ENCODE data around the gene GABRG3.

GABRG3 gene

GRCh38 chr15:27119695-27120266 lies 148.8 kb downstream of the GABRG3 start:
- no peak for DNase-seq
- no peaks in the 10 kb centered on the region for H3K9me3 ChIP-seq (ENCODE audit: control insufficient read depth, low read length)
- no peaks in the 10 kb centered on the region for H3K36me3 ChIP-seq (ENCODE audit: control insufficient read depth, insufficient read depth, low read length)
- no peaks in the 10 kb centered on the region for H3K27me3 ChIP-seq (replicated peaks; ENCODE audit: control insufficient read depth, insufficient read depth, low read length, poor library complexity, severe bottlenecking)
- no peaks in the 10 kb centered on the region for H3K4me1 ChIP-seq (ENCODE audit: control insufficient read depth, insufficient read depth, low read length, poor library complexity, severe bottlenecking)
- no peak overlapping the region for H3K27ac ChIP-seq (ENCODE audit: insufficient read depth, low read length, poor library complexity, severe bottlenecking)
- H3K4me3 ChIP-seq (ENCODE audit: insufficient read depth, low read depth, low read length, poor library complexity, severe bottlenecking), result no peak overlapping the region

DNA sequence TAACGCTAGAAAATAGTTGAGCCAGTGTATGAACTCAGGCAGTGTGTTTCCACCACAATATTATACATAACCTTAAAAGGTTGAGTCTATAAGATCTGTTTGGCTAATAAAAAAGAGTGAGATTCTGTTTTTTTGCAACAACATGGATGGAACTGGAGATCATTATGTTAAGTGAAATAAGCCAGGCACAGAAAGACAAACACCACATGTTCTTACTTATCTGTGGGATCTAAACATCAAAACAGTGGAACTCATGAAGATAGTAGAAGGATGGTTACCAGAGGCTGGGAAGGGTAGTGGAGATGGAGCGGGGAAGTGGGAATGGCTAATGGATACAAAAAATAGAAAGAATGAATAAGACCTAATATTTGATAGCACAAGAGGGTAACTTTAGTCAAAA lies 150.7 kb downstream of the GABRG3 start:
- DNase-seq, result no peak
- Histone ChIP-seq H3K4me3 (ENCODE audit: insufficient read depth, low read depth, low read length, poor library complexity, severe bottlenecking) (no peak overlapping the region), H3K27ac (ENCODE audit: insufficient read depth, low read length, poor library complexity, severe bottlenecking) (no peak overlapping the region), H3K36me3 (ENCODE audit: control insufficient read depth, insufficient read depth, low read length) (no peaks in the 10 kb centered on the region), H3K9me3 (ENCODE audit: control insufficient read depth, low read length) (no peaks in the 10 kb centered on the region), H3K4me1 (ENCODE audit: control insufficient read depth, insufficient read depth, low read length, poor library complexity, severe bottlenecking) (no peaks in the 10 kb centered on the region), H3K27me3 (replicated peaks; ENCODE audit: control insufficient read depth, insufficient read depth, low read length, poor library complexity, severe bottlenecking) (no peaks in the 10 kb centered on the region)

- no peaks in the 10 kb centered on the region for H3K9me3 ChIP-seq (ENCODE audit: control insufficient read depth, low read length)
- DNase-seq, result no peak
- H3K36me3 ChIP-seq (ENCODE audit: control insufficient read depth, insufficient read depth, low read length), result no peaks in the 10 kb centered on the region
- H3K4me1 ChIP-seq (ENCODE audit: control insufficient read depth, insufficient read depth, low read length, poor library complexity, severe bottlenecking), result no peaks in the 10 kb centered on the region
- H3K4me3 ChIP-seq (ENCODE audit: insufficient read depth, low read depth, low read length, poor library complexity, severe bottlenecking), result no peak overlapping the region
- H3K27me3 ChIP-seq (replicated peaks; ENCODE audit: control insufficient read depth, insufficient read depth, low read length, poor library complexity, severe bottlenecking), result no peaks in the 10 kb centered on the region
- H3K27ac ChIP-seq (ENCODE audit: insufficient read depth, low read length, poor library complexity, severe bottlenecking), result no peak overlapping the region
These were observed 152.3 kb downstream of the GABRG3 start for GRCh38 chr15:27123291-27123690.

- no peak for DNase-seq
- Histone ChIP-seq H3K4me3 (ENCODE audit: insufficient read depth, low read depth, low read length, poor library complexity, severe bottlenecking) (no peak overlapping the region), H3K4me1 (ENCODE audit: control insufficient read depth, insufficient read depth, low read length, poor library complexity, severe bottlenecking) (no peaks in the 10 kb centered on the region), H3K9me3 (ENCODE audit: control insufficient read depth, low read length) (no peaks in the 10 kb centered on the region), H3K27ac (ENCODE audit: insufficient read depth, low read length, poor library complexity, severe bottlenecking) (no peak overlapping the region), H3K27me3 (replicated peaks; ENCODE audit: control insufficient read depth, insufficient read depth, low read length, poor library complexity, severe bottlenecking) (no peaks in the 10 kb centered on the region), H3K36me3 (ENCODE audit: control insufficient read depth, insufficient read depth, low read length) (no peaks in the 10 kb centered on the region)
These were observed 152.8 kb downstream of the GABRG3 start for GRCh38 chr15:27123808-27124207.

GRCh38 chr15:27124287-27124871 lies 153.4 kb downstream of the GABRG3 start:
- H3K27me3 ChIP-seq (replicated peaks; ENCODE audit: control insufficient read depth, insufficient read depth, low read length, poor library complexity, severe bottlenecking), result no peaks in the 10 kb centered on the region
- no peaks in the 10 kb centered on the region for H3K4me1 ChIP-seq (ENCODE audit: control insufficient read depth, insufficient read depth, low read length, poor library complexity, severe bottlenecking)
- no peak overlapping the region for H3K4me3 ChIP-seq (ENCODE audit: insufficient read depth, low read depth, low read length, poor library complexity, severe bottlenecking)
- no peak for DNase-seq
- no peaks in the 10 kb centered on the region for H3K9me3 ChIP-seq (ENCODE audit: control insufficient read depth, low read length)
- H3K36me3 ChIP-seq (ENCODE audit: control insufficient read depth, insufficient read depth, low read length), result no peaks in the 10 kb centered on the region
- no peak overlapping the region for H3K27ac ChIP-seq (ENCODE audit: insufficient read depth, low read length, poor library complexity, severe bottlenecking)

- no peak overlapping the region for H3K27ac ChIP-seq (ENCODE audit: insufficient read depth, low read length, poor library complexity, severe bottlenecking)
- no peaks in the 10 kb centered on the region for H3K27me3 ChIP-seq (replicated peaks; ENCODE audit: control insufficient read depth, insufficient read depth, low read length, poor library complexity, severe bottlenecking)
- H3K36me3 ChIP-seq (ENCODE audit: control insufficient read depth, insufficient read depth, low read length), result no peaks in the 10 kb centered on the region
- no peaks in the 10 kb centered on the region for H3K4me1 ChIP-seq (ENCODE audit: control insufficient read depth, insufficient read depth, low read length, poor library complexity, severe bottlenecking)
- no peaks in the 10 kb centered on the region for H3K9me3 ChIP-seq (ENCODE audit: control insufficient read depth, low read length)
- no peak for DNase-seq
- H3K4me3 ChIP-seq (ENCODE audit: insufficient read depth, low read depth, low read length, poor library complexity, severe bottlenecking), result no peak overlapping the region
These were observed 154.2 kb downstream of the GABRG3 start for GRCh38 chr15:27125185-27125584.

DNA sequence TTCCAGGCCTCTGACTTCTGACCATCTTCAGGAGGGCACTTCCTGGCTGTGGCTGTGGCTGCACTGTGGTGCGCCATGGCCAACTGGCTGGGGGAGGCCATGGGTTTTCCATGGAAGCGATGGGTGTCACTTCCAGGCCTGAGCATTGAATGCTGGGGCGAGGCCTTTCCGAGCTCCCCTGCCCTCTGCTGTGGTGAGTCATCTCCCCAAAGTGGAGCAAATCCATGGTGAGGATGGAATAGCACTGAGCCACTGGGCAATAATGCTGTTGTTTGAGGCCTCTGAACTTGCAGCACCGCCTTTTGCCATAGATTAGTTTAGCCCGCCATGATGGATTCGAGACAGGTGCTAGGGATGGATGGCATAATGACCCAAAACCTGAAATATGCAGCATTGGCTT lies 155.5 kb downstream of the GABRG3 start:
- no peaks in the 10 kb centered on the region for H3K27me3 ChIP-seq (replicated peaks; ENCODE audit: control insufficient read depth, insufficient read depth, low read length, poor library complexity, severe bottlenecking)
- no peaks in the 10 kb centered on the region for H3K4me1 ChIP-seq (ENCODE audit: control insufficient read depth, insufficient read depth, low read length, poor library complexity, severe bottlenecking)
- no peaks in the 10 kb centered on the region for H3K9me3 ChIP-seq (ENCODE audit: control insufficient read depth, low read length)
- no peaks in the 10 kb centered on the region for H3K36me3 ChIP-seq (ENCODE audit: control insufficient read depth, insufficient read depth, low read length)
- no peak overlapping the region for H3K4me3 ChIP-seq (ENCODE audit: insufficient read depth, low read depth, low read length, poor library complexity, severe bottlenecking)
- no peak overlapping the region for H3K27ac ChIP-seq (ENCODE audit: insufficient read depth, low read length, poor library complexity, severe bottlenecking)
- DNase-seq, result no peak

- no peak overlapping the region for H3K4me3 ChIP-seq (ENCODE audit: insufficient read depth, low read depth, low read length, poor library complexity, severe bottlenecking)
- no peaks in the 10 kb centered on the region for H3K9me3 ChIP-seq (ENCODE audit: control insufficient read depth, low read length)
- no peak for DNase-seq
- H3K27me3 ChIP-seq (replicated peaks; ENCODE audit: control insufficient read depth, insufficient read depth, low read length, poor library complexity, severe bottlenecking), result no peaks in the 10 kb centered on the region
- no peaks in the 10 kb centered on the region for H3K36me3 ChIP-seq (ENCODE audit: control insufficient read depth, insufficient read depth, low read length)
- H3K27ac ChIP-seq (ENCODE audit: insufficient read depth, low read length, poor library complexity, severe bottlenecking), result no peak overlapping the region
- no peaks in the 10 kb centered on the region for H3K4me1 ChIP-seq (ENCODE audit: control insufficient read depth, insufficient read depth, low read length, poor library complexity, severe bottlenecking)
These were observed 157.0 kb downstream of the GABRG3 start for GRCh38 chr15:27127815-27128570.

DNA sequence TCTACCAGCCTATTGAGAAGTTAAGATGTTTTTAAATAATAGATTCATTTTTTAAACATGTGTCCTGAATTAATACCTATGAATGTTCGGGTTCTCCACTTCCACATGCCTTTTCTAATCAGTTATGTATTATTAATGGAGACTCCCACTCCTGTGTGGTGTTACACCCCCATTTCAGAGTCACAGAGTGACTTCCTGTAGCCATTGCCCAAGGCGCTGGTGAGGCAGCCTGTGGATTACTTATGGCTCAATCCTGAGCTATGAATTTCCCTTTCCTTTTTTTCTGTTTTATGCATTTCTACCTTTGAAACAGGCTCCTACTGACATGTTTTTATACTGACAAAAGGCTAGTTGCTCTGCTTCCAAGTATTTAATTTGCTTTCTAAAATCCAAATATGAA lies 162.3 kb downstream of the GABRG3 start:
- Histone ChIP-seq H3K9me3 (ENCODE audit: control insufficient read depth, low read length) (no peaks in the 10 kb centered on the region), H3K4me1 (ENCODE audit: control insufficient read depth, insufficient read depth, low read length, poor library complexity, severe bottlenecking) (no peaks in the 10 kb centered on the region), H3K36me3 (ENCODE audit: control insufficient read depth, insufficient read depth, low read length) (no peaks in the 10 kb centered on the region), H3K4me3 (ENCODE audit: insufficient read depth, low read depth, low read length, poor library complexity, severe bottlenecking) (no peak overlapping the region), H3K27me3 (replicated peaks; ENCODE audit: control insufficient read depth, insufficient read depth, low read length, poor library complexity, severe bottlenecking) (no peaks in the 10 kb centered on the region), H3K27ac (ENCODE audit: insufficient read depth, low read length, poor library complexity, severe bottlenecking) (no peak overlapping the region)
- no peak for DNase-seq

- no peaks in the 10 kb centered on the region for H3K4me1 ChIP-seq (ENCODE audit: control insufficient read depth, insufficient read depth, low read length, poor library complexity, severe bottlenecking)
- H3K4me3 ChIP-seq (ENCODE audit: insufficient read depth, low read depth, low read length, poor library complexity, severe bottlenecking), result no peak overlapping the region
- no peak overlapping the region for H3K27ac ChIP-seq (ENCODE audit: insufficient read depth, low read length, poor library complexity, severe bottlenecking)
- no peak for DNase-seq
- no peaks in the 10 kb centered on the region for H3K27me3 ChIP-seq (replicated peaks; ENCODE audit: control insufficient read depth, insufficient read depth, low read length, poor library complexity, severe bottlenecking)
- no peaks in the 10 kb centered on the region for H3K9me3 ChIP-seq (ENCODE audit: control insufficient read depth, low read length)
- no peaks in the 10 kb centered on the region for H3K36me3 ChIP-seq (ENCODE audit: control insufficient read depth, insufficient read depth, low read length)
These were observed 163.5 kb downstream of the GABRG3 start for GRCh38 chr15:27134481-27134880.
